ENCODE results near the gene OR1E1.
"Not testable (repeated sequence)": the region's sequence is repeated elsewhere in the genome, so short reads cannot be mapped to it uniquely, and the experiment has no call there.

Gene OR1E1

GRCh38 chr17:3385869-3386816, 12.1 kb downstream of the OR1E1 start, which contains the start of gene OR3A2:
TSS of gene OR3A2 (minus strand) at chr17:3386308.
- TF ChIP-seq ISL1 (CRISPR knock-in tag; IDR thresholded peaks at IDR 0.05) (no peak), OSR1 (CRISPR knock-in tag; IDR thresholded peaks at IDR 0.05) (no peak), TOX (CRISPR knock-in tag; IDR thresholded peaks at IDR 0.05; ENCODE audit: borderline replicate concordance) (no peak), CREB5 (CRISPR knock-in tag; IDR thresholded peaks at IDR 0.05; ENCODE audit: low read depth) (no peak), TSHZ2 (CRISPR knock-in tag; IDR thresholded peaks at IDR 0.05) (no peak), GLIS3 (CRISPR knock-in tag; IDR thresholded peaks at IDR 0.05) (no peak), CSDC2 (CRISPR knock-in tag; IDR thresholded peaks at IDR 0.05) (no peak), ZNF8 (CRISPR knock-in tag; IDR thresholded peaks at IDR 0.05) (no peak), TCF4 (CRISPR knock-in tag; IDR thresholded peaks at IDR 0.05; ENCODE audit: borderline replicate concordance) (no peak), ESRRG (CRISPR knock-in tag; IDR thresholded peaks at IDR 0.05) (no peak)
- no peak for ATAC-seq

- TF ChIP-seq ZFP30 (CRISPR knock-in tag; IDR thresholded peaks at IDR 0.05) (no peak), ZFP3 (CRISPR knock-in tag; IDR thresholded peaks at IDR 0.05) (no peak), ZNF8 (CRISPR knock-in tag; IDR thresholded peaks at IDR 0.05) (no peak), ZNF70 (CRISPR knock-in tag; IDR thresholded peaks at IDR 0.05) (no peak), OSR1 (CRISPR knock-in tag; IDR thresholded peaks at IDR 0.05) (no peak), CSRNP3 (CRISPR knock-in tag; IDR thresholded peaks at IDR 0.05) (no peak), CREB5 (CRISPR knock-in tag; IDR thresholded peaks at IDR 0.05; ENCODE audit: low read depth) (no peak), ISL1 (CRISPR knock-in tag; IDR thresholded peaks at IDR 0.05) (no peak), GLIS3 (CRISPR knock-in tag; IDR thresholded peaks at IDR 0.05) (no peak)
- ATAC-seq: no peak
Observed at GRCh38 chr17:3381957-3382356, 16.3 kb downstream of the OR1E1 start.

GRCh38 chr17:3378321-3378720, 19.9 kb downstream of the OR1E1 start:
- TF ChIP-seq SNAI2 (CRISPR knock-in tag; IDR thresholded peaks at IDR 0.05) (no peak), ZFP30 (CRISPR knock-in tag; IDR thresholded peaks at IDR 0.05) (no peak)
- ATAC-seq: no peak

- not testable (repeated sequence) for ATAC-seq
Observed at GRCh38 chr17:3371167-3371566, 27.0 kb downstream of the OR1E1 start.

Data from SK-N-SH treated with all-trans-retinoic acid at 6 μM for 48 hours (cell line).